H9 (cell line): ENCODE data around the gene ZBTB16. TPM values are rescaled to one million over a fixed set of nuclear protein-coding genes. Genes with fewer than 3 reads are reported as not detected.

ENCODE experiments used
- DNase-seq: peaks from one replicate; pipeline ENCODE4 v3.0.0-alpha.2; 2017
- H2AFZ ChIP-seq: one replicate; pipeline ENCODE4 v1.6.1; 2013; ENCODE audit warnings: mild to moderate bottlenecking, low read length, control low read depth, moderate library complexity
- H2AK5ac ChIP-seq: 2 replicates; pipeline ENCODE4 v1.6.1; 2013; ENCODE audit warnings: low read length, control low read depth, mixed read lengths; ENCODE audit not compliant: insufficient read length
- H2BK120ac ChIP-seq: one replicate; pipeline ENCODE4 v1.6.1; 2013; ENCODE audit warnings: low read depth, mild to moderate bottlenecking, low read length, control low read depth, inconsistent platforms; ENCODE audit not compliant: poor library complexity, severe bottlenecking
- H2BK12ac ChIP-seq: 2 replicates; pipeline ENCODE4 v1.6.1; 2013; ENCODE audit warnings: low read length, control low read depth, mixed read lengths, low read depth; ENCODE audit not compliant: insufficient read length
- H2BK15ac ChIP-seq: 2 replicates; pipeline ENCODE4 v1.6.1; 2013; ENCODE audit warnings: low read depth, low read length, control low read depth
- H2BK20ac ChIP-seq: one replicate; pipeline ENCODE4 v1.6.1; 2013; ENCODE audit warnings: low read depth, mild to moderate bottlenecking, low read length, control low read depth, inconsistent platforms; ENCODE audit not compliant: poor library complexity, severe bottlenecking
- H2BK5ac ChIP-seq: 2 replicates; pipeline ENCODE4 v1.6.1; 2013; ENCODE audit warnings: low read length, control low read depth, mixed read lengths; ENCODE audit not compliant: insufficient read length
- H3K14ac ChIP-seq: 2 replicates; pipeline ENCODE4 v1.6.1; 2013; ENCODE audit warnings: low read length, control low read depth; ENCODE audit not compliant: insufficient read depth
- H3K18ac ChIP-seq: 2 replicates; pipeline ENCODE4 v1.6.1; 2013; ENCODE audit warnings: low read depth, mild to moderate bottlenecking, mixed read lengths, low read length, control low read depth; ENCODE audit not compliant: insufficient read length
- H3K23ac ChIP-seq: 2 replicates; pipeline ENCODE4 v1.6.1; 2013; ENCODE audit warnings: low read length, control low read depth, mixed read lengths, low read depth; ENCODE audit not compliant: insufficient read length
- H3K23me2 ChIP-seq: 2 replicates; pipeline ENCODE4 v1.6.1; 2013; ENCODE audit warnings: low read depth, mild to moderate bottlenecking, mixed read lengths, low read length, control low read depth; ENCODE audit not compliant: insufficient read length, poor library complexity, severe bottlenecking
- H3K27ac ChIP-seq: 2 replicates; pipeline ENCODE4 v1.5.1; 2013; ENCODE audit warnings: low read length, control low read depth, mixed read lengths, low read depth; ENCODE audit not compliant: insufficient read length
- H3K27me3 ChIP-seq: 2 replicates; pipeline ENCODE4 v1.6.1; 2013; ENCODE audit warnings: low read length, control low read depth, inconsistent platforms; ENCODE audit not compliant: insufficient read depth
- H3K4ac ChIP-seq: 2 replicates; pipeline ENCODE4 v1.6.1; 2013; ENCODE audit warnings: low read depth, mild to moderate bottlenecking, control low read depth, inconsistent platforms, low read length, moderate library complexity
- H3K4me1 ChIP-seq: 2 replicates; pipeline ENCODE4 v1.6.1; 2013; ENCODE audit warnings: low read length, control low read depth, inconsistent platforms; ENCODE audit not compliant: insufficient read depth
- H3K4me2 ChIP-seq: 2 replicates; pipeline ENCODE4 v1.6.1; 2013; ENCODE audit warnings: low read length, control low read depth, mixed read lengths; ENCODE audit not compliant: insufficient read length, insufficient read depth
- H3K56ac ChIP-seq: 2 replicates; pipeline ENCODE4 v1.6.1; 2013; ENCODE audit warnings: low read depth, mild to moderate bottlenecking, mixed read lengths, low read length, control low read depth; ENCODE audit not compliant: insufficient read length
- H3K79me1 ChIP-seq: 2 replicates; pipeline ENCODE4 v1.6.1; 2013; ENCODE audit warnings: low read depth, mild to moderate bottlenecking, moderate library complexity, low read length, control low read depth, inconsistent platforms; ENCODE audit not compliant: insufficient read depth, poor library complexity, severe bottlenecking
- H3K79me2 ChIP-seq: 2 replicates; pipeline ENCODE4 v1.6.1; 2013; ENCODE audit warnings: low read length, control low read depth, inconsistent platforms; ENCODE audit not compliant: insufficient read depth
- H3K9ac ChIP-seq: 2 replicates; pipeline ENCODE4 v1.6.1; 2013; ENCODE audit warnings: low read length, control low read depth, mixed read lengths; ENCODE audit not compliant: insufficient read length; ENCODE audit errors: extremely low read depth
- H3K9me3 ChIP-seq: one replicate; pipeline ENCODE4 v1.6.1; 2013; ENCODE audit warnings: low read depth, low read length, inconsistent platforms; ENCODE audit not compliant: control insufficient read depth
- H3T11ph ChIP-seq: one replicate; pipeline ENCODE4 v1.6.1; 2013; ENCODE audit warnings: mild to moderate bottlenecking, low read length, control low read depth, inconsistent platforms
- H4K20me1 ChIP-seq: one replicate; pipeline ENCODE4 v1.6.1; 2013; ENCODE audit not compliant: control insufficient read depth, insufficient read length, insufficient read depth
- H4K5ac ChIP-seq: 2 replicates; pipeline ENCODE4 v1.6.1; 2013; ENCODE audit warnings: low read depth, mild to moderate bottlenecking, mixed read lengths, low read length, control low read depth; ENCODE audit not compliant: insufficient read length
- H4K8ac ChIP-seq: replicated peaks from 2 replicates; pipeline ENCODE4 v1.6.1; 2013; ENCODE audit warnings: low read length, control low read depth, mixed read lengths, low read depth; ENCODE audit not compliant: insufficient read length
- H4K91ac ChIP-seq: 2 replicates; pipeline ENCODE4 v1.6.1; 2013; ENCODE audit warnings: low read depth, mild to moderate bottlenecking, moderate library complexity, mixed read lengths, low read length, control low read depth; ENCODE audit not compliant: insufficient read length
- H3K27ac Mint-ChIP-seq, 3 experiments: 2 replicates in 2 of 3; 3 replicates in 1 of 3; pipeline ENCODE4 v1.8.0; 2020 to 2021; ENCODE audit warnings: mixed read lengths in 3 of 3, mild to moderate bottlenecking in 1 of 3, moderate library complexity in 1 of 3
- H3K27me3 Mint-ChIP-seq: 2 replicates; pipeline ENCODE4 v1.8.0; 2021; ENCODE audit warnings: low read depth, mild to moderate bottlenecking, moderate library complexity, mixed read lengths
- H3K36me3 Mint-ChIP-seq, 3 experiments: 2 replicates in 2 of 3; 3 replicates in 1 of 3; pipeline ENCODE4 v1.8.0; 2020 to 2021; ENCODE audit warnings: low read depth in 3 of 3, mixed read lengths in 3 of 3; ENCODE audit not compliant: insufficient read depth in 1 of 3
- H3K4me1 Mint-ChIP-seq, 2 experiments: 2 replicates each; pipeline ENCODE4 v1.8.0; 2020; ENCODE audit warnings: mixed read lengths in 2 of 2
- H3K4me3 Mint-ChIP-seq, 2 experiments: 2 replicates in 1 of 2; 3 replicates in 1 of 2; pipeline ENCODE4 v1.8.0; 2020 to 2021; ENCODE audit warnings: mild to moderate bottlenecking in 2 of 2, mixed read lengths in 2 of 2, moderate library complexity in 1 of 2
- H3K9me3 Mint-ChIP-seq, 2 experiments: 2 replicates in 1 of 2; 3 replicates in 1 of 2; pipeline ENCODE4 v1.8.0; 2020; ENCODE audit warnings: mild to moderate bottlenecking in 2 of 2, mixed read lengths in 2 of 2, moderate library complexity in 1 of 2
- CTCF ChIP-seq: fragments of 200-600 bp; sonication (generic); conservative IDR thresholded peaks from 3 replicates; pipeline ENCODE4 v1.8.0; 2021; ENCODE audit warnings: antibody characterized with exemption, mild to moderate bottlenecking
- WGBS: extraction: QIAGEN DNeasy Blood & Tissue Kit; methylation state at CpG from one replicate; pipeline ENCODE4 v1.1.7; 2013; ENCODE audit warnings: missing lambda C conversion rate, low lambda C conversion rate, mixed read lengths; ENCODE audit not compliant: insufficient read length; ENCODE audit errors: extremely low coverage; 5-methylcytosine and 5-hydroxymethylcytosine counted together
- total RNA-seq: library from RNA; stranded (reverse); gene quantifications from 2 replicates; pipeline ENCODE4 v1.2.1, GENCODE V29; 2021

ZBTB16 gene
- total RNA-seq, 1 experiment from 2014 or later, result not detected

GRCh38 chr11:114270531-114271270, 211.2 kb downstream of the ZBTB16 start:
- H3K36me3 Mint-ChIP-seq, result no peaks in the 10 kb centered on the region
- H3K27me3 Mint-ChIP-seq, result peaks cover 40% of the 10 kb centered on the region
- no peak overlapping the region for H3K14ac ChIP-seq

More at GRCh38 chr11:114270531-114271270, 211.2 kb downstream of the ZBTB16 start:
- Histone ChIP-seq H2BK15ac (no peak overlapping the region), H3K23ac (no peak overlapping the region), H3K79me2 (no peaks in the 10 kb centered on the region), H4K8ac (no peak overlapping the region), H2BK120ac (no peak overlapping the region), H3K56ac (no peak overlapping the region), H3T11ph (no peak overlapping the region), H2BK20ac (no peak overlapping the region), H4K5ac (no peak overlapping the region), H2BK5ac (no peak overlapping the region), H3K27me3 (no peaks in the 10 kb centered on the region), H2AK5ac (no peak overlapping the region), H3K4me1 (no peaks in the 10 kb centered on the region), H3K23me2 (no peaks in the 10 kb centered on the region), H3K9ac (no peak overlapping the region), H3K4ac (no peak overlapping the region), H2BK12ac (no peak overlapping the region), H3K4me2 (no peak overlapping the region), H3K79me1 (no peaks in the 10 kb centered on the region), H3K27ac (no peak overlapping the region), H4K91ac (no peak overlapping the region), H4K20me1 (no peaks in the 10 kb centered on the region), H2AFZ (no peak overlapping the region), H3K9me3 (no peaks in the 10 kb centered on the region), H3K18ac (no peak overlapping the region)
- no peak for TF ChIP-seq CTCF
- no peak for DNase-seq
- no CpG with 5 or more reads among the region's 5 CpGs for WGBS
- H3K4me1 Mint-ChIP-seq, result no peaks in the 10 kb centered on the region
- H3K27ac Mint-ChIP-seq, result no peak overlapping the region
- H3K4me3 Mint-ChIP-seq, result no peak overlapping the region
- H3K9me3 Mint-ChIP-seq, result peaks cover 0 to 3% of the 10 kb centered on the region in 2 experiments; a peak in 1 of 5 replicates
